Stimulated activated CD4-positive, alpha-beta T cell treated with anti-CD3 and anti-CD28 coated beads, Interleukin-4, amount 100 ng/mL, for 48 hours (primary cell): ENCODE measurements around the gene RUNX1.

Source experiments
- DNase-seq, 2 donors: peaks; one replicate each; pipeline ENCODE4 v3.0.0-alpha.2; 2020; ENCODE audit warnings: low read depth in 2 of 2

The RUNX1 gene

DNA sequence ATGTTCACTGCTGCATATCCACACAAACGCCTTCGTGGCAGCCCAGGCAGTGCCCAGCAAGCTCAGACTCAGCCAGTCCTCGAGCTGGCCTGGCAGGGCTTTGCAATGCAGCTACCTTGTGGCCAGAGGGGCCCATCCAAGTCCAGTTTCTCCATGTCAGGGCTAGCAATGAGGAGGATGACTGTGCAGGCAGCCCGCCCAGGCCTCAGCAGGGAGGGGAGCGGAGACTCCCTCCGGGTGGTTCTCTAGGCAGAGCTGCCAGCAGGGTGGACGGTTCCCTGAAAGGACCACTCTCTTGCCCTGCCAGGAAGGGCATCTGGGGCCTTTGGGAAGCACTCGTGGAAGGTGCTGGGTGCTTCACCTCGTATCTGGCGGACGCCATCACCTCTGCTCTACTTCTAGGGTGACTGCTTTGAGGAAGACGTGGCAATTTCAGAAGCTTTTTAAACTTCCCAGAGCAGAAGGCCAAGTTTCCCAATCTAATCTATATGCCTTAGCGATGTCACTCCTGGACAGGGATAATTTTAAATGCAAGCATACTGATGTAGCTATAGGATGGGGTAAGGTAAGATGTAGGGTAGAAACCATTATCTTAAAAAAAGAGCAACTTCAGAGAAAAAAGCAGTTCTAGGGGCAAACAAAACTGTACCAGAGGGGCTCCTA, 56.2 kb downstream of the RUNX1 start:
- no peak for DNase-seq

DNA sequence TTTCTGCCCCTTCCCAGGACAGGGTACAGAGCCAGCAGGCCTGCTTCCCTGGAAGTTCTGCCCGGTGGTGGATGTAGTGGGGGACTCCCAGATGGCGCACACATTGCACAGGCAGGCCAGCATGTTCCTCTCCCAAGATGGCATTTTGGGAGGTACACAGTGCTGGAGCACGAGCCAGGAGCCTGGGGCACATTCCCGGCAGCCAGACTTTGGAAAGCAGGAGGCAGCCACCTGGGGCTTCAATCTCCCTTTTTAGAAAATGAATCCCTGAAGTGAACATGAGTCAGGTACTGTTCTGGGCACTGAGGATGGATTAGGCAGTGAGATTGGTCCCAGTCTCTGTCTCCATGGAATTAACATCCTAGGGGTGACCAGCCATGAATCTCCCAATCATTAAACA, 56.9 kb downstream of the RUNX1 start:
- DNase-seq = no peak

DNA sequence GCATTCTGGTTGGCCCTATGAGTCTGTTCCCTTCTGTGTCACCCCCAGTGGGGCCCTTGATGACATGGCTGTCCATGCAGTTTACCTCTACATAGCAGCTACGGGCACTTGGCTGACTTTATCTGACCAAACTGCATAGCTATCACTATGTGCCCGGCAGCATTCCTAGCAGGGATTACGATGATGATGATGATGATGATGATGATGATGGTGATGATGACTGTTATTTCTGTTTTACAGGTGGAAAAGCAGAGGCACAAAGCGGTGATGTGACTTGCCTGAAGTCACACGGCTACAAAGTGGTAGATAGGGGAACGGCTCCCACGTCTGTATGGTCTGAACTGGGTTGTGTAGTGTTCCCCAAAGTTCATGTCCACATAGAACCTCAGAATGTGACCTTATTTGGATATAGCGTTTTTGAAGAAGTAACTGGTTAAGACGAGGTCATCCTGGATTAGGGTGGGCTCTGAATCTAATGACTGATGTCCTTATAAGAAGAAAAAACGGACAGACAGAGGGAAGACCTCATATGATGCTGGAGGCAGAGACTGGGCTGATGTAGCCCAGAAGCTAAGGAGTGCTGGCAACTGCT, 57.6 kb downstream of the RUNX1 start:
- no peak for DNase-seq

DNA sequence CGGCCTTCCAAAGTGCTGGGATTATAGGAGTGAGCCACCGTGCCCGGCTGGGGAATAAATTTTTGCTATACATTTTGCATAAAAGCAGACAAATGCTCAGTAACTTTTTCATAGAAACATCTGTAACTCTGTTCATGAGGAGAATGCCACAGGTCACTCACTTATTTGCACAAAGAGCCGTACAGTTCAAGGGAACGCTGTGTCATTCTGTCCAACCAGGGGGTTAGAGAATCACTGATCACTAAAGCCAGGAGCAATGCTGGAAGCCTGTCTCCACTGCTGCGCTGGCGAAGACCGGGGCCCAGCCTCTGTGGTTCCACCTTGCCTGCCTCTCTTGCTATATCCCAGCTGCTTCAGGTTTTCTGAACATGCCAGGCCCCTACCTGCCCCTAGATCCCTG, 58.3 kb downstream of the RUNX1 start:
- no peak for DNase-seq

DNA sequence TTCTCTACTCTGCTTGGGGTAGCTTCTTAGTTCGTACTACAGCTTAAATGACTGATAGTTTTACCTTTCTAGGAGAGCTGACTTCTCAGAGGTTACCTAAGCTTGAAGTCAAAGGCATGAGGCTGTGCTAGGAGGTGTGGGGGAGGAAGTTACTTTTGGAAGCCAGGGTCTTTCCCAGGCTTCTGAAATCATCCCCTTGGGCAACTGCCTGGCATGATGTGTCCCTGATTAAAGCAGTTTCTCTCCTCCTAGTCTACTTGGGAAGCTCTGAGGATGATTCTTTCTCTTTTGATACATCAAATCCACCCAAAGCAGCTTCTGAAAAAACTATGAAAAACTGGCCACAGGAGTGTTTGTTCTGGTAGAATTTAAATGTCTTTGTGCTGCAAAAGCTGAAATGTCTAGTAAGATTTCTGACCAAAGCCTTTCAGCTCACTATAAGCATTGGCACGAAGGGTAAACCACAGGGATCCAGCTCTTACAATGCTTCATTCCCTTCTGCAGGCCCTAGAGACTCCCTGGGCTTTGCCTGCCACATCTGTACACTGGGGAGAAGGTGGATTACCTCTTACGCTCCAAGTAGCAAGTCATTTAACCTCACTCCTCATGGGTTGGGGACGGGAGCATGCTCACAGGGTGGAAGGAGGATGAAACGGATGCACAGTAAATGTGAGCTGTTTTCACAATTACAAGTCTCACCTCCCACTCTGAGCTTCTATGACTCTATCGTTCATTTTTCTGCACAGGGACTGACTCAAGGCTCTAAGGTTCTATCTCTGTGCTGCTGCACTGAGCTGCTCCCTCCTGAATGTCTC, 59.6 kb downstream of the RUNX1 start:
- DNase-seq = peak in 1 of 2 donors; percentile 64

DNA sequence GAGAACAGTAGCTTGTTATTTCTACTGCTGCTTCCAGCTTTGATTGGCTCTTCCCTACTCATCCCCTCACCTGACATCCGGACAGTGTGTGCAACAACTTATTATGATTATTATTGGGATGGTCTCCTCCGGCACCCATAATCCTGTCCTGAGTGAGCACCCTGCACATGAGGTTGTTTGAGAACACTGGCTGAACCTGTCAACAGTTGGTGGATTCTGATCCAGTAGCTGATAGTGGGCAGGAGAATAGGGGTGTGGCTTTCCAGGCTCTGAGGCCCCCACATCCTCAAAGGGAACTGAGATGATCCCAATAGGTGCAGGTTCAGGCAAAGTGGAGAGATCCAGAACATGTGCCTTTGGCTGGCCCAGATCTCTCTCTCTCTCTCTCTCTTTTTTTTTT, 60.5 kb downstream of the RUNX1 start:
- no peak for DNase-seq

DNA sequence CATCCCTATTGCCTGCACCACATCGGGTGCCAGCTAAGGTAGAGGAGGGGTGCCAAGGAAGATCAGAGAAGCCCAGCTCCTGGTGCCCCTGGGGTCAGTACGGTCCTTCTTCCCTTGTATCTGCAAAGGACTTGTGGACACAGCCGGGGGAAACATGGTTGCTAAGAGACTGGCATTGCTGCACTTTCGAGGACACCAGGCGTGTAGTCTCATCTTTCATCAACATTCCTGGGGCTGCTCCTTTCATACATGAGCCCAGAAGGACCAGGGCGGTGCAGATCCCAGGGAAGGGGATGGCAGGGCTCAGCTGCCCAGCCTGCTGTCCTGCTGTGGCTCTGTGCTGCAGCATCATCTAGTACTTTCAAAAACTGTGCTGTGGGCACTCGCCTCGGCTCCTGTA, 61.0 kb downstream of the RUNX1 start:
- DNase-seq = no peak

DNA sequence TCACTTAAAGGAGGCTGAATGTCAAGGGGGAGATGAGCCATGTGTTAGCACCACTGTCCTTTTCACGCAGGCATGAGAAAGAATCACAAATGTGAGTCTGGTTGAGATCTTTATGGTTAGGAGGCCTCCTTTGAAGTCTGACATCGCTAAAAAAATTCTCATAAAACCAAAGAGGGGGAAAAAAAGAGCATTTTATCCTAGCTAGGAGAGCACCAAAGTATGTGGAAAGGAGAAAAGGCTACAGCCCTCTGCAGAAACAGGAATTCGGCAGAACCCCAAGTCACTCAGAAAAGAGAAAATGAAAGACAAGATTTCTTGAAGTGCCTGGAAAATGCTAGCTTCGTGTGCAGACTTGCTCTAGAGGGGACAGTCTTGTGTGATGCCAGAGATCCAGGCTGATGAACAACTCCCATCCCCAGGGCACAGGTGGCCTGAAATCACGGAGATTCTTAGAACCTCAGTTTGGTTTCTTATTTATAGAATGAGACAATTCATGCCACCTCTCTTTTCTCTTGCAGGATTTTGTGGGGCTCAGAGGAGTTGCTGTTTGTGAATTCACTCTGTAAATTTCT, 61.5 kb downstream of the RUNX1 start:
- DNase-seq = no peak

DNA sequence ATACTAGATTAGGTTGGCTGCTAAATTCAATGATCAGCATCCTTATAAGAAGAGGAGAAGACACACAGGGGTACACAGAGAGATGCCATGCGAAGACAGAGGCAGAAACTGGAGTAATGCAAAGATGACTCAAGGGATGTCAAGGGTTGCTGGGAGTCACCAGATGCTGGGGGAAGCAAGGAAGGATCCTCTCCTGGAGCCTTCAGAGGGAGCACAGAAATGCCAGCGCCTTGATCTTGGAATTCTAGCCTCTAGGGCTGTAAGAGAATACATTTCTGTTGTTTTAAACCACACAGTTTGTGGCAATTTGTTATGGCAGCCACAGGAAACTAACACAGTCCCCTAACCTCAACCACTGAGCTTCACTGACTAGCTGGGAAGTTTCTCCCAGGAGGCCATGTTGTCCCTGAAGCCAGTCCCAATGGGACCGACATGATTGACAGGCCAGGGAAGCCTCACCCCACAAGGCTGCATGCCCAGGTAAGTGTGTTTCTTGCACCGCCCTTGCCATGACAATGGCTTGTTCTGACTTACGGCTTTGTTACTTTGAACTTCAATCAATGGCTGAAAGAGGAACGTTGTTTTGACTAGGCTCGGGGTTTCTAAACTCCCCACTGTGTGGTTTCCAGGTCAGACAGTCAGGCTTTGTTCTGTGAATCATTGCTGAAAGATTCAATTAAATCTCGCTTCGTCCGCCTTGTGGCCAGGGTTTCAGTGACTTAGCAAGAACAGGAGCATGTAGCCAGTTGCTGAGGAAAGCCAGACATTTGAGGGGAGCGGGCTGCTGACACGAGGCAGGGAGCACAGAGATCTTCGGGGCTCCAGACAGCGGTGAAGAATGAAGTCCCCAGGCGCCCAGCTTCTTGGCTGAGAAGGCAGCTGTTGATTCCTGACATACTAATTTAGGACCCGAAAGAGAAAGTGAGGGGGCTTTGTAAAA, 62.3 kb downstream of the RUNX1 start:
- peak; percentile 51 to 71 for DNase-seq

DNA sequence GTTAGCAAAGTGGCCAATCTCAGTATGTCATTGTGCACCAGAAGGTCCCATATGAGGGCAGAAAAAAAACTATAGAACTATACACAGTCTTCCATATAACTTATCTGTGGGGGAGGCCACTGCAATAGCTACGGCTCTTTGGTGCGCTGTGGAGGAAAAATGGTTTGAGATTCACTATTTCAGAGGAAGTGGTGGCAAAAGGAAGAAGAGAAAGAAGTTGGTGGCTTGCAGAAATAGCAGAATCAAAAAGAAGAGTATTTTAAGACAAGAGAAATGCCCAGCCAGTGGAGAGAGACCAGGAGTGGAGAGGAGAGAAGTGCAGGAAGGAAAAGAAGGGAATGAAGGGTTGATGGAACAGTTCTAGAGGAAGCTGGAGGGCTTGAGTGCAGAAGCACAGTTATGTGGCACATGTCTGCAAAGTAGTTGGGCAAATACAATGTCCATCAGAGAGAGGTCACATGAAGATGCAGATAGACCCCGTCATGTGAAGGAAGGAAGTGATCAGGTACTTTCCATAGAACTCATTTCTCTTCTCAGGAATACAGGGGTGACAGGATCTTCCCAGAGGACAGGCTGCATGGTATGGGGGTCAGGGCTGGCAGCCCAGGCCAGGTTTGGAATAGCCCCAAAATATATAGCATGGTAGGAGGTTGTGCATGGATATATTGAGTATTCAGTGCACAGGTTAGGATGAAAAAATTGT, 64.6 kb downstream of the RUNX1 start:
- DNase-seq = no peak

DNA sequence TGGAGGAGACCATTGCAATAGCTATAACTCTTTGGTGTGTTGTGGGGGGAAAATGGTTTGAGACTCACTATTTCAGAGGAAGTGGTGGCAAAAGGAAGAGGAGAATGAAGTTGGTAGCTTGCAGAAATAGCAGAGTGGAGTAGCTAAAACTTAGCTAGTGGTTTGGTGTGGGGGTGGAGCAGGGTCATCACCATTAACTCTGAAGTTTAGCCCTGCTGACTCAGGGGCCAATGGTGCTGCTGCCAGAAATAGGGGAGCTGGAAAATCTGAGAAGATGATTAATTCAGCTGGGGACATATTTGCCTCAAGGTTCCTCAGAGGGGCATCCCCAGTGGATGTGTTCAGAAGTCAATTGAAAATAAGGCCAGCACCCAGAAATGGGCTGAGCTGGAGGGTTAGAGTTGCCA, 65.4 kb downstream of the RUNX1 start:
- peak in 1 of 2 donors; percentile 64 for DNase-seq

DNA sequence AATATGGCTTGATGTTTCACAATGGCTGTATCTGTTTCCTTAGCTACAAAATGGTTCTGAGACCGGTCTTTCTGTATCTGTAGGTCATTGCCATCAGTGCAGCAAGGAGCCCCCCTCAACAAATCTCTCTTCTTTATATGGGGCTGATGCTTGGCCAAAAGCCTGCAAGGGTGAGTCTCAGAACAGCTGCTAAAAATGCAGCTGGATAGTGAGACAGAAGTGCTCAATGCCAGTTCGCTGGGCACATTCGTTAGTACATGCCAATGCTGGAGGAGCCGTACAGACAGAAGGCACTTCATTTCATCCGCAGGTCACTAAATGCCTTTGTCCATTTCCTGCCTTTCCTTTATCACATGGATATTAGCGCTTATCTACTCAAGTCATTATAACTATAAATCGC, 67.3 kb downstream of the RUNX1 start:
- no peak for DNase-seq

DNA sequence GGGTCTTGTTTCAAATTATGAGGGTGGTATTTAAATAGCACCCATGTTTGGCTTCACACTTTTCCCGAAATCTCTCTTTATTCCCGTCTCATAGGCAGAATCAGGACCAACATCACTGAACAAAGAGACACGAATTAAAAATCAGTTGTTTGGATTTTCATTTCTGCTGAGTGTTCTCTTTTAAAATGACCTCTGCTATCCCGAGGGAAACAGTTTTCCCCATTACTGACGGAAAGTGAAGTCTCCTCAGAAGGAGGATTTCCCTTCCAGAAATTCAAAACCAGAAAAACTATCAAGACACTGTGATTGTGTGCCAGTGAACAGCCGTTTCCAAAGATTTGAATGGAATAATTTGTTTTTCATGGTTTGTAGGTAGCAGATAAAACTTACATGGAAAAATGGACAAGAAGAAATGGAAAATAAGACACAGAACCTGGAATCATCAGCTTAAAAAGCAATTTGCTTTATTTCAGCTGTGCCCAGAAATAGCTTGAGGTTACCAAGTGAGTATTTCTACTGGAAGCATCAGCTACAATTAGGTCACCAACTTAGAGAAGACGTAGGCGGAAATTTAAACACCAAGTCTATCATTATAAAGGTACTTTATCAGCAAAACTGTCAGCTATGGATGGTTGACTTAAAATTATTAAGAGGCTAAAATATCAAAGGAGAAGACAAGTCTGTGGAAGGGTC, 68.5 kb downstream of the RUNX1 start:
- no peak for DNase-seq

DNA sequence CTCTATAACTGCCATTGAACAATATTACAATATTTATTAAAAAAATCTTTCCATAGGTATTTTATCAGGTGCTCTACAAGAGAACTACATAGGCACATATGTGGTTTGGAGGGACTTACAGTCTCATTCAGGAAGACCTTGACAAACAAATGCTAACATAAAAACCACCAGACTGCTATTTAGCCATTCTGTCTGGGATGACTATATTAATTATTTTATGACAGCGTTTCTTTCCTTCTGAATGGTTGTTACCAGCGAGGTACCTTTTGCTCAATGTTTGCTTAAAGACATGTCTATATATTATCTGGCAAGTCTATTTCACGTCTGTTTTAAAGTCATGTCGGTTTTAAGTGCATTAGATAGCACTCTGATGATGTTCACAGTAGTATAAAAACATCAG, 69.7 kb downstream of the RUNX1 start:
- no peak for DNase-seq

DNA sequence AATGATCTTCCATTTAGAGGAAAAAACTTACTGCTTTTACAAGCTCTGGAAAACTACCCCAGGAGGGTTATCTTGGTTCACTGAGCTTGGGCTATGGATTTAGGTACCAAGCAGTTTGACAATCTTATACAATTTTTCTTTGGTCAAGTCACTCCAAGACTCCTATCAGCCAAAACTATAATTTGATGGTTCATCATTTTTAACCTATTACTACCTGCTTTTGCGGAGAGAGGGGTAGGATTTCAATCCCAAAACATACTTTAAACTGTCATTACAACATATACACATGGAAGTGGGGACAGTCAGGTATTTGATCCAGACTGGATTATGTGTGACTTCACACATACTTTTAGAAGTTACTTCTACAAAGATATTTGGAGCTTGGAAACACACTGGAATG, 71.8 kb downstream of the RUNX1 start:
- no peak for DNase-seq

DNA sequence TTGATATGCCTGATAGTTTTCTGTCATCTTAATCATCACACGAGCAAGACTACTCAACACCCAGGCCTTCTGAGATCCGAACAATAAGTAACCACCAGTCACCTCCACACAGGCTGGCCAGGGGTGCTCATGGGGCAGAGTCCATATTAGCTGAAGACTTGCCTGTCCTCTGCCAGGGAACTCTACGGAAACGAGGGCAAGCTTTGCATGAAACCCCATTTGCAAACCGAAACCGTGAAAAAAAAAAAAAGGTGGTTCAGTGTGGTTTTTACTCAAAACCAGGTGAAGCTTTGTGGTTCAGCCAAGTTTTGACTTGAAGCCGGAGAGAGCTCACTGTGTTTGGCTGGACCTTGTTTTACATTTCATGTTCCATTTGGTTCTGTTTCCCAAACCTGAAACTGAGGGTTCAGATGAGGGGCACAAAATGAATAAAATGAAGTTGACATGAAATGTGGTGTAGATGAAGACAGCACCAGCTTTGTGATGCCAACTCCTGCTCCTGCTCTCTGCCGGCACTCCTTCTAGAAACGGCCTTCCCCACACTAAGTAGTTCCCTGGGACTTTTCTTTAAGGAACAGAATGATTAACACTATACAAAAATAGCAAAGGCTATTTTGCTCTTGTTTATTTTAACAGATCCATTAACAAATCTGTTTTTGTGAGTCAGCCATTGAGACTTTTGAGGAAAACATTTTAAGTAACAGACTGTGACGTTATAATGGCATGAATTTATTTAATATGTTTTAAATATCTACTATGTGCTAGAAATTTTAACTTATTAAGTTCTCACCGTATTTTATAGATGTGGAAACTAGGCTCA, 74.7 kb downstream of the RUNX1 start:
- peak in 1 of 2 donors; percentile 47 for DNase-seq

DNA sequence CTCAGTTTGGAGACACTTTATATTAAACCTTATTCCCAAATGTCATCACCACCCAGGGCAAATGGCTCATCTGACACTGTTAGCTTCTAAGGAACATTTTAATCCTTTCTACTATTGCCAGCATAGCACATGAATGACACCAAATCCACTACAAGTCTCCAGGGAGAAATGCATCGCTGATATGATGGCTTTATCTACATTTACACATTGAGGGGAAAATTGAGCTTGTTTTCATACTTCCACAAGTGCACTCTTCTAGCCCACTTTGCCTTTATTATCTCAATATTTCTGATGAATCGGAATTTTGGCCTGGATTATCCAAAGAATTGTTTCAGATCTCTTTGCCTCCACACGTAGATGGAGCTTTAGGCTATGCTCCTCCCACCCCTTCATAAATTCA, 75.4 kb downstream of the RUNX1 start:
- DNase-seq = no peak

DNA sequence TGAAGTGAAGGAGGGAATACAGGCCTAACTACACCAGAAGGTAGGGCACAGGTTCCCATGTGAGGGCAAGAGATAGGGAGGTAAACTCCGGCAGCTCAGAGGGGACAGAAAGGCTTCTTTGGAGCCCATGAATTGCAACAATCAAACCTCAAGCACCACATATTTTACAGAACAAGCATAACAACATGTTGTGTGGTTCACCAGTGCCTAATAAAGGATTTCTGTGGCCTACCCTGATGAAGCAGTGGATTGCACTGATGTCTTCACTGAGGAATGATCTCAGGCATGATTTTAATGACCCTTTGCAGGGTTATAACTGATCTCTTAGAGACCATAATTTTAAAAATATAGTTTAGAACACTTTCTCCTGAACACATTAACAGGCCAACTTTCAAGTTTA, 77.4 kb downstream of the RUNX1 start:
- no peak for DNase-seq

DNA sequence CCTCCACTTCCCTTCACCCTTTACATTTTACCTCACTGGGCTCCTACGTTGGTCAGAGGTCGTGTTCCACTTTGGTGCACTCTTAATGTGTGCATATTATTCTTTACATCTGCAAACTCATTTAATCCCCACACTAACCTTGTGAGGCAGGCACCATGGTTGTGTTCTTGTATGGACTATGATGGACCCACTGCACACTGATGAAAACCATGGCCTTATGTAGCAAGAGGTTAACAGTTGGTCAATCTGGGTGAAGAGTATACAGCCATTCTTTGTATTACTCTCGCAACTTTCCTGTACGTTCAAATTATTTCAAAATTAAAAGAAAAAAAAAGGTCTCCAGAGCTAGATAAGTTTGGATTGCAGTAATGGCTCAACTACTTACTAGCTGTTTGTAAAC, 78.5 kb downstream of the RUNX1 start:
- no peak for DNase-seq

DNA sequence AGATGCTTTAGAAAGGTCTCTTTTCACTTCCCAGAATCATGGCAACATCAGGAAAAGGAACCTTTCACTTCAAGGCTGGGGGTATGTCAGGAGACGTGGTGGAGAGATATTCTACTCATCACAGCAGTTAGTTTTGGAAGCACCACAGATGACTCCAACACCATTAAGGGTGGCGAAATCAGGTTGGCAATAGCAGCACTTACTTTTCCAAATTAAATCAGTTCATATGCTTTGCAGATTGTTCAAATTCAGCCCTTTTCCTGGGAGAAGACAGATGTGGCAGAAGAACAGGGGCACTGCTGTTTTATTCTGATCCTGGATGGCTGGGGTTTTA, 79.0 kb downstream of the RUNX1 start:
- no peak for DNase-seq
